Ramos (cell line): ENCODE measurements around the gene TMEM52B.
"Not testable (repeated sequence)": the region's sequence is repeated elsewhere in the genome, so short reads cannot be mapped to it uniquely, and the experiment has no call there.

ENCODE experiments used
- in situ Hi-C: fragments of 300-500 bp; cut with MboI; formaldehyde crosslinking; loops from one replicate; pipeline ENCODE4 v1.14.3; 2022; ENCODE audit warnings: low sequenced_read_pairs; ENCODE audit not compliant: unreplicated experiment

TMEM52B gene

DNA sequence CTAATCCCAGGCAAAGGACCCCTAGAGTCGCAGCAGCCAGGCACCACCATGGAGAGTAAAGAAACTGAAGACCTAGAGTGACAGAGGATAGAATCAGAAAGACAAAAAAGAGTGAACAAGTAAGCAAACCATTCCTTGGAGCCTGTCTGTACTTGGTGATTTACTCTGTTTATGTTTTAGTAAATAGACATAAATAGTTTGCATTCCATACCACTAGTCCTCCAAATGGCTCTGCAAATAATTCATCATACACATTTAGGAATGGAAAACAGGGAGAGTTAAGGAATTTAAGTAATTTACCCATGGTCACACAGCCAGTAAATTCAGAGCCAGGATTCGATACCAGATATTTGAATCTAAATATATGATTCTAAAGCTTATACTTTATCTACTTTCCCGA lies 9.7 kb upstream of the TMEM52B start:
- in situ Hi-C loops = no loop called here

GRCh38 chr12:10170216-10170615 lies 8.6 kb upstream of the TMEM52B start:
- in situ Hi-C loops = no loop called here

- in situ Hi-C loops = no loop called here
Observed at GRCh38 chr12:10171973-10172728, 6.7 kb upstream of the TMEM52B start, which contains the start of gene OLR1. OLR1 (minus strand) TSS chr12:10172132; CDS start chr12:10172077, 55 bp downstream.

- in situ Hi-C loops = no loop called here
Observed at GRCh38 chr12:10174986-10175614, 3.7 kb upstream of the TMEM52B start.

- in situ Hi-C loops = no loop called here
Observed at GRCh38 chr12:10175846-10176636, 2.8 kb upstream of the TMEM52B start.

- in situ Hi-C loops = no loop called here
Observed at GRCh38 chr12:10179776-10180181, 947 bp downstream of the TMEM52B start.

DNA sequence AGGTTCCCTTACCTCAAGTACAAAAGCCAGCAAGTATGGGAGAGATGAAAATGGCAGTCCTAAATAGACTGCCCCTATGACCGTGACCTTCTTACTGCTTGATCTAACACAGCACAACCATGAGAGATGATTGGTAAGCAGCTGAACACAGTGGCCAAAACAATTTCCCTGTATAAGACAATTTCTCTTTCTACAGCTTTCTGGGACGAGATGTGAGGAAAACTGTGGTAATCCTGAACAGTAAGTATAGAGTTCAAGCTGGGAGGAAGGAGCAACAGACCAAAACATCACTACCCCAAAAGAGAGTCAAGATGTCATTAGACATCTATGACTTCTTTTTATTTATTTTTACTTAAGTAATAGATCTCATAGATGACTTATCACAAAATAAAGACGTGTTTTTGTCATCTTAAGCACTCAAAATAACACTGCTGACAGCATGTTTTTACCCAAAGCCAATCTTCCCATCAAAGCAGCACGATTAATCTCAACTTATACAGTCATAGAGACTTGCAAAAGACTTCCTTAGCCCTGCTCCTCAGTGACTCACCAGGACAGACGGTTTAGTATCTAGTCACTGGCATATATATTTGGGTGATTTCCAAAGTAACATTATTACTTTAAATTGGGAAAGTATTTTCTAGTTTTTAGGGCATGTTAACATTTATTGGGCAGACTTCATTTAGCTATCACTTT lies 3.7 kb downstream of the TMEM52B start:
- in situ Hi-C loops = no loop called here

DNA sequence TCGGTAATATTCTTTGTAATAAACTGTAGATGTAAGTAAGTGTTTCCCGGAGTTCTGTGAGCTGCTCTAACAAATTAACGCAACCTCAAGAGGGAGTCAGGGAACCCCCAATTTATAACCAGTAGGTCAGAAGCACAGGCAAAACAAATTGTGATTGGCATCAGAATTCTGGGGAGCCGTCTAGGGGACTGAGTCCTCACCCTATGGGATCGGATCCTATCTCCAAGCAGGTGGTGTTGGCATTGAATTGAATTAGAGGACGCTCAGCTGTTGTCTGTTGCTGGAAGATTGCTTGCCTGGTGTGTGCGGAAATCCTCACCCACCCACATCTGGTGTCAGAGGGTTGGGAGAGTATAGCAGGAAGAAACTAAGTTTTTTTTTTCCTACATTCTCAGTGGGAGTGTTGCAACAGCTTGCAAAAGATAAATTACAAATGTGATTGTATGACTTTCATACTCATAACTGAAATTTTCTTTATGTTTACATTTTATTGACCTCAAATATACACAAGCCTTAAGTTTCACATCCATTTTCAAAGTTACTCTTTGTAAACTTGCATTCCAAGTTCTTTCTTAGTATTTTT lies 5.5 kb downstream of the TMEM52B start:
- in situ Hi-C loops = no loop called here

DNA sequence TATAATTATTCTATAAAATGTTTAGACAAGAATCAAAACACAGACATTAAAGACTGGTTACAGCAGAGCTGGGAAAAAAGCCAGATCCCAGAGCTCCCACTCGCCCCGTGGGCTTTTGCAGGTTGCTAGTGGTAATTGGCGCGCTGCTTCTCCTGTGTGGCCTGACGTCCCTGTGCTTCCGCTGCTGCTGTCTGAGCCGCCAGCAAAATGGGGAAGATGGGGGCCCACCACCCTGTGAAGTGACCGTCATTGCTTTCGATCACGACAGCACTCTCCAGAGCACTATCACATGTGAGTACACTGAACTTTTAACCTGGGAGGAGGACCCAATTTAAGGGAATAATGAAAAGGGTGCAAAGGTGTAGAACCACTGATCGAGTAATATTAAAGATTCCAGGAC lies 7.5 kb downstream of the TMEM52B start:
- in situ Hi-C loops = no loop called here

DNA sequence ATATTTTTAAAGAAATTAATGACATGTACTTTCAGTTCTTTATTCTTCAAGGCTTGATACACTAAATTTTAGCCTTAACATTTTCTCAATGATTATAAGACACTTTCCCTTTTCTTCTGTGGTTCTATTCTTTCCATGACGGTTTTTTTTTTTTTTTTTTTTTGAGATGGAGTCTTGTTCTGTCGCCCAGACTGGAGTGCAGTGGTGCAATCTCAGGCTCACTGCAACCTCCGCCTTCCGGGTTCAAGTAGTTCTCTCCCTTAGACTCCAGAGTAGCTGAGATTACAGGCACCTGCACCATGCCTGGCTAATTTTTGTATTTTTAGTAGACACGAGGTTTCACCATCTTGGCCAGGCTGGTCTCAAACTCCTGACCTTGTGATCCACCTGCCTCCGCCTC lies 8.1 kb downstream of the TMEM52B start:
- in situ Hi-C loops = not testable (repeated sequence)

DNA sequence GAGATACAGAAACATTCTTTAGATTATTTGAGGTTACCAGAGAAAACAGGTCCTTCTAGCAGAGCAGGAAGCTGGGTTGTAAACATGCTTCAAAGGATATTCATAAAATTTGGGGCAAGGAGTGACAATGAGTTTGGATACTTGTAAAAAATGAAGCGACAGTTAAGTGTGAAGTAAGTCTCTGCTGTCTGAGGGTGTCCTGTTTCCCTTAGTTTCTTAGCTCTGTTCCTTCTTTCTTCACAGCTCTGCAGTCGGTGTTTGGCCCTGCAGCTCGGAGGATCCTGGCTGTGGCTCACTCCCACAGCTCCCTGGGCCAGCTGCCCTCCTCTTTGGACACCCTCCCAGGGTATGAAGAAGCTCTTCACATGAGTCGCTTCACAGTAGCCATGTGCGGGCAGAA lies 10.8 kb downstream of the TMEM52B start:
- in situ Hi-C loops = no loop called here

DNA sequence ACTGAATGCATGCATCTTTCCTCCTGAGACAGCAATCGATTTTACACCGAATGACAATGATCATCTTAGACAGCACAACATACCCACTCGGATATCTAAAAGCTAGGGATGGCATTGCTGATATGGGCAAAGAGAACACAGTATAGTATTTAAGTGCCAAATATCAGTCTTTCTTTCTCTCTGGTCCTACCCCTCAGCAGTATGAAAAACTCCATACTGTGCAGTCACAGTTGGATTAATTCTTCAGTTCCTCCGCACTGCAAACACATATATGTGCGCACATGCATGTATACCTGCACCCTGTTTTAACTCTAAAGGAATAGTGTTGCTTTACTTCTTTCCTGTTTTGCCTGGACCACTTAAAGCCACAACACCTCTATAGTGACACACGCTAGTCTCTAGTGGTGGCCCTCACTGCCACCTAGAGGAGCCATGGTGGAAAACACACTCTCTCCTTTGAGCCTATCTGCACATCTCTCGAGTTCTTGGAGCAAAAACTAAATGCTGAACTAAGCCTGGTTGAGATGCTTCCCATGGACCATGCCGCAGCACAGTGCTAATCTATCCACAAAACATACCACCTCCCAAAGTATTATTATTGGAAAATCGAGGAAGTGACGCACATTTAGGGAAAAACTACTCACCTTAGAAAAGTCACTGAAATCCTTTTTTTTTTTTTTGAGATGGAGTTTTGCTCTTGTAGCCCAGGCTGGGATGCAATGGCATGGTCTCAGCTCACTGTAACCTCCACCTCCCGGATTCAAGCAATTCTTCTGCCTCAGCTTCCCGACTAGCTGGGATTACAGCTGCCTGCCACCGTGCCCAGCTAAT lies 11.9 kb downstream of the TMEM52B start:
- in situ Hi-C loops = no loop called here

- in situ Hi-C loops = no loop called here
Observed at GRCh38 chr12:10191865-10192264, 13.0 kb downstream of the TMEM52B start.

- in situ Hi-C loops = no loop called here
Observed at GRCh38 chr12:10194160-10194670, 15.4 kb downstream of the TMEM52B start.

GRCh38 chr12:10196210-10196609 lies 17.4 kb downstream of the TMEM52B start:
- in situ Hi-C loops = no loop called here

GRCh38 chr12:10197879-10198278 lies 19.0 kb downstream of the TMEM52B start:
- in situ Hi-C loops = no loop called here

- in situ Hi-C loops = not testable (repeated sequence)
Observed at GRCh38 chr12:10204495-10204894, 25.7 kb downstream of the TMEM52B start.

- in situ Hi-C loops = no loop called here
Observed at GRCh38 chr12:10205220-10205807, 26.5 kb downstream of the TMEM52B start.

- in situ Hi-C loops = no loop called here
Observed at GRCh38 chr12:10207136-10207535, 28.3 kb downstream of the TMEM52B start.
